D721Med (cell line): Measurements from ENCODE around the gene CTBP2.

Experiments used
- DNase-seq: peaks from one replicate; pipeline ENCODE4 v3.0.0; 2011; ENCODE audit warnings: low spot score; ENCODE audit not compliant: insufficient read length
- FAIRE-seq: peaks from 2 replicates; lab custom pipeline; 2011; peaks lifted over from hg19 to GRCh38; lab: Jason Lieb, UNC
- CTCF ChIP-seq: IDR thresholded peaks from 2 replicates; pipeline ENCODE4 v1.5.1; 2012; ENCODE audit warnings: mild to moderate bottlenecking, control low read depth; ENCODE audit not compliant: insufficient read depth; ENCODE audit errors: missing control alignments

Gene CTBP2

GRCh38 chr10:125162120-125162931 lies 2.0 kb upstream of the CTBP2 start:
- no peak for TF ChIP-seq CTCF
- DNase-seq (no peak), FAIRE-seq (no peak)

- no peak for TF ChIP-seq CTCF
- DNase-seq (no peak), FAIRE-seq (no peak)
These were observed 1.4 kb upstream of the CTBP2 start for GRCh38 chr10:125161707-125162119.

- peak; percentile 67 for DNase-seq
- TF ChIP-seq CTCF: no peak
- FAIRE-seq: no peak
These were observed 718 bp upstream of the CTBP2 start for GRCh38 chr10:125160856-125161706.

GRCh38 chr10:125159486-125159931 lies 854 bp downstream of the CTBP2 start:
- DNase-seq (no peak), FAIRE-seq (no peak)
- no peak for TF ChIP-seq CTCF

- DNase-seq (no peak), FAIRE-seq (no peak)
- no peak for TF ChIP-seq CTCF
These were observed 1.5 kb downstream of the CTBP2 start for GRCh38 chr10:125158601-125159485.

GRCh38 chr10:125158275-125158600 lies 2.1 kb downstream of the CTBP2 start:
- no peak for TF ChIP-seq CTCF
- DNase-seq (no peak), FAIRE-seq (no peak)
